Measurements from ENCODE around the gene CDC5L. TPM values are rescaled to one million over a fixed set of nuclear protein-coding genes. Genes with fewer than 3 reads are reported as not detected.
A peak's percentile ranks its signal among the peaks of the same experiment; 100 is the strongest.

Gene CDC5L
- total and polyA plus RNA-seq, 2 of the 13 experiments (the other 11 are each of a cell fraction or from before 2014, with no cell fraction given): 11.0 to 34.2 TPM

DNA sequence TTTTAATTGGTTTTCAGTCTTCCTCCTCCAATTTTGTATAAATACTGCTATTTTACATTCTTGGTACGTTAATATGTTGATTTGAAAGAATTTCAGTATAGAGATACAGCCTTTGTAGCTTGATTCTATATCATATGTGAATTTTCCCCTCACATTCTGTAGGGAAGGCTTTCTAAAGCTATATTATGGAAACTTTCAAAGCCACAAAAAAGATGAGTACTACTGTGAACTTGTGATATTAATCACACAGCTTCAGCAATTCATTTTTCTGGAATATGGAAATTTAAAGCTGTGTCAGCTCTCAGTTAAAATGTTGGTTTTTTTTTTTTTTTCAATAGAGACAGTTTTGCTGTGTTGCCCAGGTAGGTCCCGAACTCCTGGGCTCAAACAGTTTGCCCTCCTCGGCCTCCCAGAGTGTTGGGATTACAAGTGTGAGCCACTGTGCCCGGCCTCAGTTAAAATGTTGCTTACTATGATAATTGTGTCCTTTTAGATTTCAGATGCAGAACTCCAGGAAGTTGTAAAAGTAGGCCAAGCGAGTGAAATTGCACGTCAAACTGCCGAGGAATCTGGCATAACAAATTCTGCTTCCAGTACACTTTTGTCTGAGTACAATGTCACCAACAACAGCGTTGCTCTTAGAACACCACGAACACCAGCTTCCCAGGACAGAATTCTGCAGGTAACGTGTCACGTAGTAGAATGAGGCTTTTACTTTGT, 20.6 kb downstream of the CDC5L start:
- ChIA-PET POLR2A (no interaction called here), CTCF (ENCODE audit: low intra/inter-chr PET ratio, low total read pairs) (no interaction called here)
- Histone ChIP-seq H3K4me2 (ENCODE audit: low read depth, low read length) (no peak overlapping the region), H3K4me3 (replicated peaks in 1 of 3; ENCODE audit: insufficient read depth in 1 of 3, low read depth in 2 of 3, low read length in 3 of 3) (no peak overlapping the region), H3K9ac (ENCODE audit: insufficient read depth, low read depth, low read length) (no peak overlapping the region), H2AFZ (ENCODE audit: low read length) (no peak overlapping the region), H3K36me3 (replicated peaks in 1 of 2; ENCODE audit: control insufficient read depth in 1 of 2, insufficient read depth in 2 of 2, low read length in 2 of 2) (peaks cover 29 to 89% of the 10 kb centered on the region in 2 experiments), H3K4me1 (ENCODE audit: insufficient read depth, low read length) (peaks cover 15% of the 10 kb centered on the region), H3K27ac (ENCODE audit: extremely low read length, insufficient read depth, low read length) (no peak overlapping the region), H3K9me3 (ENCODE audit: low read length) (no peaks in the 10 kb centered on the region), H4K20me1 (ENCODE audit: insufficient read depth, low read length) (no peaks in the 10 kb centered on the region), H3K79me2 (ENCODE audit: insufficient read depth, low read length) (peaks cover 6% of the 10 kb centered on the region), H3K27me3 (ENCODE audit: control insufficient read depth in 1 of 2, insufficient read depth in 2 of 2, low read length in 2 of 2) (no peaks in the 10 kb centered on the region)
- intact Hi-C loops (cut with micrococcal nuclease; ENCODE audit: unreplicated experiment): no loop called here
- no peak for DNase-seq (ENCODE audit: low spot score)
- FAIRE-seq: no peak
- ATAC-seq: no peak
- in situ Hi-C loops (cut with HindIII; ENCODE audit: extremely low pct_ligation_motif_present, low pct_unique_long_range_greater_than_20kb): no loop called here
- 97% methylated on average over 11 of the region's 11 CpGs for WGBS (ENCODE audit: low lambda C conversion rate)
- BruUV-seq (replicated peaks): no TSS peak
- TF ChIP-seq STAG1 (CRISPR knock-in tag; IDR thresholded peaks at IDR 0.05) (no peak), MAFK (conservative IDR thresholded peaks at IDR 0.05 in 1 of 2, IDR thresholded peaks at IDR 0.05 in 1 of 2; ENCODE audit: low read length in 2 of 2) (peak in 1 of 2 experiments; percentile 7; a peak in 1 of 4 replicates), RBM22 (optimal IDR thresholded peaks at IDR 0.05; ENCODE audit: low read length) (peak; percentile 27)

DNA sequence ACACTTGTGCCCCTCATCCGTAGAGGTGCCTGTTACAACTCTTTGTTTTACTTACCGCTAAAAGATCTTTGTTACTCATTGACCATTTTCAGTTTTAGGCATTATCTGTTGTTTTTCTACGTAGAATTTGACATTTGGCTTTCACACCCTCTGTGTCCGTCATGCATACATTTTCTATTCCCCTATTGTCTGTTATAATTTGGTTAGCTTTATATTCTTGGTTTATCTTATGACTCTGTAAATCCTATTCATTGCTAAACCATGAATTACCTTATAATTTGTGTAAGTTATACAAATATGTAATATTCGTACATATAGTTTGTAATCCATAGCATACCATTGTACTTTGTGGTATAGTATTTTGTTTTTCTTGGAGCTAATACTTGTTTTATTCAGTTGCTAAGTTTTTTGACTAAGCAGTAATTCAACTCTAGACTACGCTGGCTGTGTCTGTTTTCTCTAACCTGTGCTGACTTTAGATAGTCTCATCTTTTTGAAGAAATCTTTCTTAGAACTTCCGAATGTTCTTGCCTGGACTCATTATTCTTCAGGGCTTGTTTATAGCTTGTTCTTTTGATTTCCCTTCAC, 21.8 kb downstream of the CDC5L start:
- Histone ChIP-seq H3K9me3 (ENCODE audit: low read length) (no peaks in the 10 kb centered on the region), H3K4me2 (ENCODE audit: low read depth, low read length) (no peak overlapping the region), H3K79me2 (ENCODE audit: insufficient read depth, low read length) (peaks cover 13% of the 10 kb centered on the region), H3K9ac (ENCODE audit: insufficient read depth, low read depth, low read length) (no peak overlapping the region), H3K4me3 (replicated peaks in 1 of 3; ENCODE audit: insufficient read depth in 1 of 3, low read depth in 2 of 3, low read length in 3 of 3) (no peak overlapping the region), H2AFZ (ENCODE audit: low read length) (no peak overlapping the region), H3K4me1 (ENCODE audit: insufficient read depth, low read length) (peaks cover 11% of the 10 kb centered on the region), H3K27ac (ENCODE audit: extremely low read length, insufficient read depth, low read length) (no peak overlapping the region), H3K27me3 (ENCODE audit: control insufficient read depth in 1 of 2, insufficient read depth in 2 of 2, low read length in 2 of 2) (no peaks in the 10 kb centered on the region), H4K20me1 (ENCODE audit: insufficient read depth, low read length) (no peaks in the 10 kb centered on the region), H3K36me3 (replicated peaks in 1 of 2; ENCODE audit: control insufficient read depth in 1 of 2, insufficient read depth in 2 of 2, low read length in 2 of 2) (peaks cover 32 to 92% of the 10 kb centered on the region in 2 experiments)
- BruUV-seq (replicated peaks): no TSS peak
- 83% methylated on average over 7 of the region's 7 CpGs for WGBS (ENCODE audit: low lambda C conversion rate)
- no peak for FAIRE-seq
- DNase-seq (ENCODE audit: low spot score): no peak
- ChIA-PET POLR2A (no interaction called here), CTCF (ENCODE audit: low intra/inter-chr PET ratio, low total read pairs) (no interaction called here)
- no peak for TF ChIP-seq ZNF737 (CRISPR knock-in tag; IDR thresholded peaks at IDR 0.05; ENCODE audit: borderline replicate concordance)
- TF ChIP-seq HNF4A (CRISPR knock-in tag; IDR thresholded peaks at IDR 0.05): no peak
- no peak for TF ChIP-seq SYNCRIP (IDR thresholded peaks at IDR 0.05; ENCODE audit: insufficient read depth, low read depth, low read length)
- TF ChIP-seq NPAS2 (CRISPR knock-in tag; IDR thresholded peaks at IDR 0.05; ENCODE audit: borderline replicate concordance): no peak
- TF ChIP-seq, protein P1, sequence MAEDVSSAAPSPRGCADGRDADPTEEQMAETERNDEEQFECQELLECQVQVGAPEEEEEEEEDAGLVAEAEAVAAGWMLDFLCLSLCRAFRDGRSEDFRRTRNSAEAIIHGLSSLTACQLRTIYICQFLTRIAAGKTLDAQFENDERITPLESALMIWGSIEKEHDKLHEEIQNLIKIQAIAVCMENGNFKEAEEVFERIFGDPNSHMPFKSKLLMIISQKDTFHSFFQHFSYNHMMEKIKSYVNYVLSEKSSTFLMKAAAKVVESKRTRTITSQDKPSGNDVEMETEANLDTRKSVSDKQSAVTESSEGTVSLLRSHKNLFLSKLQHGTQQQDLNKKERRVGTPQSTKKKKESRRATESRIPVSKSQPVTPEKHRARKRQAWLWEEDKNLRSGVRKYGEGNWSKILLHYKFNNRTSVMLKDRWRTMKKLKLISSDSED (CRISPR knock-in tag; IDR thresholded peaks at IDR 0.05): no peak
- TF ChIP-seq RELA (CRISPR knock-in tag; IDR thresholded peaks at IDR 0.05): no peak
- no peak for ATAC-seq
- in situ Hi-C loops (cut with HindIII; ENCODE audit: extremely low pct_ligation_motif_present, low pct_unique_long_range_greater_than_20kb): no loop called here
- intact Hi-C loops (cut with micrococcal nuclease; ENCODE audit: unreplicated experiment): no loop called here
